Lung (tissue), 12 donors: ENCODE measurements around the gene IL21R. TPM values are rescaled to one million over a fixed set of nuclear protein-coding genes. Genes with fewer than 3 reads are reported as not detected.

ENCODE experiments used
- ATAC-seq: fragments of 200-7000 bp; cut with Tn5 transposase; one replicate; pipeline ENCODE4 v1.9.1; 2020; ENCODE audit warnings: moderate number of reproducible peaks; ENCODE audit not compliant: insufficient read depth, low FRiP score
- DNase-seq, 3 donors: peaks; one replicate each; pipeline ENCODE4 v3.0.0-alpha.2; 2013 to 2017
- H3K27ac ChIP-seq, 2 donors: one replicate each; pipeline ENCODE4 v1.5.1; 2013; ENCODE audit warnings: mild to moderate bottlenecking in 2 of 2, moderate library complexity in 2 of 2, control low read depth in 1 of 2, inconsistent platforms in 1 of 2, low read depth in 1 of 2, low read length in 1 of 2
- H3K27me3 ChIP-seq, 3 donors: one replicate each; pipeline ENCODE4 v1.5.1; 2013; ENCODE audit warnings: low read length in 2 of 3; ENCODE audit not compliant: control insufficient read depth in 3 of 3, insufficient read depth in 3 of 3
- H3K36me3 ChIP-seq, 4 donors: one replicate each; pipeline ENCODE4 v1.5.1; 2013; ENCODE audit warnings: low read length in 4 of 4, mild to moderate bottlenecking in 1 of 4, moderate library complexity in 1 of 4; ENCODE audit not compliant: control insufficient read depth in 4 of 4, insufficient read depth in 4 of 4
- H3K4me1 ChIP-seq, 5 donors: one replicate each; pipeline ENCODE4 v1.5.1; 2013; ENCODE audit warnings: low read length in 5 of 5, mild to moderate bottlenecking in 2 of 5, moderate library complexity in 1 of 5; ENCODE audit not compliant: control insufficient read depth in 5 of 5, insufficient read depth in 5 of 5
- H3K4me3 ChIP-seq: one replicate; pipeline ENCODE4 v1.5.1; 2013; ENCODE audit warnings: mild to moderate bottlenecking, control low read depth, moderate library complexity
- H3K9ac ChIP-seq, 2 donors: one replicate each; pipeline ENCODE4 v1.5.1; 2013; ENCODE audit warnings: low read length in 2 of 2, control low read depth in 1 of 2; ENCODE audit not compliant: insufficient read depth in 1 of 2
- H3K9me3 ChIP-seq, 4 donors: one replicate each; pipeline ENCODE4 v1.5.1; 2013; ENCODE audit warnings: low read length in 3 of 4, mild to moderate bottlenecking in 1 of 4, moderate library complexity in 1 of 4; ENCODE audit not compliant: control insufficient read depth in 4 of 4, insufficient read depth in 3 of 4
- WGBS, 2 donors: extraction: QIAGEN DNeasy Blood & Tissue Kit; methylation state at CpG; one replicate each; pipeline ENCODE4 v1.1.7; 2013; 5-methylcytosine and 5-hydroxymethylcytosine counted together
- polyA plus RNA-seq, 2 donors: library from polyadenylated mRNA; stranded (reverse); fragments of 200-250 nt; gene quantifications; one replicate each; pipeline ENCODE4 v1.2.1, GENCODE V29; 2013
- total RNA-seq, 2 donors: library from RNA; depleted of rRNA in 1 of 2; stranded (reverse); fragments of >200 nt in 1 of 2; gene quantifications; one replicate each; pipeline ENCODE4 v1.2.1, GENCODE V29; 2014 to 2021
- TF ChIP-seq, protein P1 (sequence below): IDR thresholded peaks from 2 replicates; pipeline ENCODE4 v1.5.1; 2012; ENCODE audit warnings: mild to moderate bottlenecking; ENCODE audit errors: control extremely low read depth, extremely low read depth
- donor health status: control.
- donor health status: control.
- donor health status: Bipolar disorder and iron deficiency.
- donor health status: healthy.
- donor health status: DM: yes; HTN: yes; CAD: no.

IL21R gene
- total and polyA plus RNA-seq, 4 donors = 1.0 to 6.3 (median 4.0) TPM

- Histone ChIP-seq H3K9me3 (peaks cover 0 to 2% (median 0%) of the 10 kb centered on the region in 4 donors), H3K4me1 (peaks cover 0 to 7% (median 0%) of the 10 kb centered on the region in 5 donors), H3K9ac (no peak overlapping the region), H3K36me3 (no peaks in the 10 kb centered on the region), H3K4me3 (no peak overlapping the region), H3K27me3 (no peaks in the 10 kb centered on the region), H3K27ac (peak overlapping the region in 1 of 2 donors; percentile 83)
- ATAC-seq (no peak), DNase-seq (peak; percentile 84 to 88 (median 87))
- TF ChIP-seq, protein P1, sequence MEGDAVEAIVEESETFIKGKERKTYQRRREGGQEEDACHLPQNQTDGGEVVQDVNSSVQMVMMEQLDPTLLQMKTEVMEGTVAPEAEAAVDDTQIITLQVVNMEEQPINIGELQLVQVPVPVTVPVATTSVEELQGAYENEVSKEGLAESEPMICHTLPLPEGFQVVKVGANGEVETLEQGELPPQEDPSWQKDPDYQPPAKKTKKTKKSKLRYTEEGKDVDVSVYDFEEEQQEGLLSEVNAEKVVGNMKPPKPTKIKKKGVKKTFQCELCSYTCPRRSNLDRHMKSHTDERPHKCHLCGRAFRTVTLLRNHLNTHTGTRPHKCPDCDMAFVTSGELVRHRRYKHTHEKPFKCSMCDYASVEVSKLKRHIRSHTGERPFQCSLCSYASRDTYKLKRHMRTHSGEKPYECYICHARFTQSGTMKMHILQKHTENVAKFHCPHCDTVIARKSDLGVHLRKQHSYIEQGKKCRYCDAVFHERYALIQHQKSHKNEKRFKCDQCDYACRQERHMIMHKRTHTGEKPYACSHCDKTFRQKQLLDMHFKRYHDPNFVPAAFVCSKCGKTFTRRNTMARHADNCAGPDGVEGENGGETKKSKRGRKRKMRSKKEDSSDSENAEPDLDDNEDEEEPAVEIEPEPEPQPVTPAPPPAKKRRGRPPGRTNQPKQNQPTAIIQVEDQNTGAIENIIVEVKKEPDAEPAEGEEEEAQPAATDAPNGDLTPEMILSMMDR = no peak
- 10 to 24% methylated on average over 9 of the region's 9 CpGs for WGBS, 2 donors
These were observed 27.1 kb upstream of the IL21R start for GRCh38 chr16:27374804-27375425.

DNA sequence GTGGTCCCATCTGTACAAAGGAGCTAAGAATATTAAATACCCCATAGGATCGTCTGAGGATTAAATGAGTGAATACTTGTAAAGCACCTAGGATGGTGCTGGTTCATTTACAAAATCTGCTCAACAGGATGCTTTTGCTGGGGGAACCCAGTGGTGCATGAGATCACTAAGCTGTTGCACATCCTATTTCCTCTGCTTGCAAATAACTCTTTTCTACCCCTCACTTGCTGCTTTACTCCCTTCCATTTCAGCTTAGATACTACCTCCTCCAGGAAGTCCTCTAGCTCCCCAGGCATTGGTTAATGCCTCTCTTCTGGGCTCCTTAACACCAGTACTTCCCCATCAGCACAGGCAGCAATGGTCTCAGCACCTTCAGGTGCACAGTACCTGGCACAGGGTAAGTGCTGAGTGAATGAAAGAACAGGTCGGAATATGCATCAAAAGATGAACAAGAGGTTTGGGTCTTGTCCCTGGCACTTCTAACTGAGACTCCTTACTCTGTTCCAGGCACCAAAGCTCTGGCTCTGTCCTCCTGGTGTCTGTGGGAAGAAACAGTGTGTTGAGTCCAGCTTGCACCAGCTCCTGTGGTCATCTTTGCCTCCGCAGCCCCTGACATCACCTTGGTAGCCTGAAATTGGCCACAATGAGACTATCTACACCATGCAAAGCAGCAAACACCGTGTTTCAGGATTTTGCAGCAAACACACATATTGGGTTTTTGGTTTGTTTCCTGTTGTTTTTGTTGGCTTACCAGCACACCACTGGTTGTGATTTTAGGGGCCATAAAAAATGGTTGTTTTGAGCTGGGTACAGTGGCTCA lies 24.1 kb upstream of the IL21R start:
- Histone ChIP-seq H3K4me3 (no peak overlapping the region), H3K27me3 (no peaks in the 10 kb centered on the region), H3K4me1 (peaks cover 0 to 7% (median 0%) of the 10 kb centered on the region in 5 donors), H3K9ac (no peak overlapping the region), H3K9me3 (peaks cover 0 to 5% (median 0%) of the 10 kb centered on the region in 4 donors), H3K36me3 (no peaks in the 10 kb centered on the region), H3K27ac (no peak overlapping the region)
- no peak for DNase-seq
- TF ChIP-seq, protein P1 = no peak
- 64 to 72% methylated on average over 4 of the region's 4 CpGs for WGBS, 2 donors
- no peak for ATAC-seq

DNA sequence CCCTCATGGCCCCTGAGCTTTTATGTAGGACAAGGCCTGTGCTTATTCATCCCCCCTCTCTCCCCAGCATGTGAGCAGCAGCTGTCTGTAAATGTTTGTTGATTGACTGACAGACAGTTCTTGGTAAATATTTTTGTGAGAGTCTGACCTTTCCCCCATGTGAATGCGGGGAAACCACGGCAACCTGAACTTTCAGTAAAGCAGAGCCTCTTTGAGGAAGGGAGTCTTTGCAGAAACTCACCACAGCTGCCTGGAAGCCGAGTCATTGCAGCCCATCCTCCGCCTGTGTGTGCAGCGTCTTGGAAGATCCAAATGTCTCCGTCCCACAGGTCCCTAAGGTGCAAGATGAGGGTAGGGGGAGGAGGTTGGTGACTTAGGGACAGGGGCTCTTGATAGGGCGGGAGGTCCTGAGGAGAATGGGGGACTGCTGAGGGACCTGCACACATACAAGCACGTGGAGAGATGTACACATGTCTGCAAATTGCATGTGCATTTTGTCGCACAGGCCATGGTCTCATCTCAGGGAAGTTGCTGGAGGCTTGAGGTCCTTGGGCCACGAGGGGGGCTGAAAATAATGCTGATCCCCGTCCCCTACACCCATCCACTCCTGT lies 23.0 kb upstream of the IL21R start:
- TF ChIP-seq, protein P1 = no peak
- Histone ChIP-seq H3K9me3 (peaks cover 0 to 11% (median under 1%) of the 10 kb centered on the region in 4 donors), H3K36me3 (no peaks in the 10 kb centered on the region), H3K4me1 (peaks cover 0 to 7% (median 0%) of the 10 kb centered on the region in 5 donors), H3K27ac (no peak overlapping the region), H3K27me3 (no peaks in the 10 kb centered on the region), H3K4me3 (no peak overlapping the region), H3K9ac (no peak overlapping the region)
- 45 to 53% methylated on average over 11 of the region's 11 CpGs for WGBS, 2 donors
- no peak for DNase-seq
- ATAC-seq = no peak
